Esophagus squamous epithelium (tissue), 4 donors: Measurements from ENCODE around the gene C2orf92.

Source experiments
- POLR2A ChIP-seq, 4 donors: fragments of 450-650 bp; IDR thresholded peaks; one replicate each; pipeline ENCODE4 v1.6.1; 2017; ENCODE audit warnings: antibody characterized with exemption in 4 of 4, mild to moderate bottlenecking in 4 of 4, moderate library complexity in 3 of 4
- TF ChIP-seq, protein P1 (sequence below), 6 experiments: fragments of 450-650 bp in 4 of 6; fragments of 200-600 bp in 2 of 6; sonication (generic) in 2 of 6; IDR thresholded peaks; one replicate each; pipeline ENCODE4 v1.5.1; 2016 to 2019; ENCODE audit warnings: antibody characterized with exemption in 6 of 6, mild to moderate bottlenecking in 4 of 6, moderate library complexity in 4 of 6

DNA sequence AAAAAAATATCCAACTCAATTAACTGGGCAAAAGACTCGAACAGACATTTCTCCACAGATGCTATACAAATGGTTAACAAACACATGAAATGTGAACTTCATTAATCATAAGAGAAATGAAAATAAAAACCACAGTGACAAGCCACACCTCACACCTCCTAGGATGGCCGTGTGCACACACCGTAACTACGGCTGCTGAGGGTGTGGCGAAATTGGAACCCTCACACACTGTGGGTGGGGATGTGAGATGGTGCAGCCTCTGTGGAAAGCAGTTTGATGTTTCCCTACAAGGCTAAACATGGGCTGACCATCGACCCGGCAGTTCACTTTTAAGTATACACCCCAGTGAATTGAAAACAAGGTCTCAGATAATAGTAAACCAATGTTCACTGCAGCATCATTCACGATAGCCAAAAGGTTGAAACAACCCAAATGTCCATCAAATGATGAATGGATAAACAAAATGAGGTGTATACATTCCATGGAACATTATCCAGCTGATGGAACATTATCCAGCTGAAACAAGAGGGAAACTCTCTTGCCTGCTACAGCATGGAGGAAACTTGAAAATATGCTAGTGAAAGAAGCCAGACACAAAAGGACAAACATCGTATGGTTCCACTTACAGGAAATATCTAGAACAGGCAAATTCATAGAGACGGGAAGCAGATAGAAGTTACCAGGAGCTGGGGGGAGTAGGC lies 76.1 kb downstream of the C2orf92 start:
- TF ChIP-seq, protein P1, sequence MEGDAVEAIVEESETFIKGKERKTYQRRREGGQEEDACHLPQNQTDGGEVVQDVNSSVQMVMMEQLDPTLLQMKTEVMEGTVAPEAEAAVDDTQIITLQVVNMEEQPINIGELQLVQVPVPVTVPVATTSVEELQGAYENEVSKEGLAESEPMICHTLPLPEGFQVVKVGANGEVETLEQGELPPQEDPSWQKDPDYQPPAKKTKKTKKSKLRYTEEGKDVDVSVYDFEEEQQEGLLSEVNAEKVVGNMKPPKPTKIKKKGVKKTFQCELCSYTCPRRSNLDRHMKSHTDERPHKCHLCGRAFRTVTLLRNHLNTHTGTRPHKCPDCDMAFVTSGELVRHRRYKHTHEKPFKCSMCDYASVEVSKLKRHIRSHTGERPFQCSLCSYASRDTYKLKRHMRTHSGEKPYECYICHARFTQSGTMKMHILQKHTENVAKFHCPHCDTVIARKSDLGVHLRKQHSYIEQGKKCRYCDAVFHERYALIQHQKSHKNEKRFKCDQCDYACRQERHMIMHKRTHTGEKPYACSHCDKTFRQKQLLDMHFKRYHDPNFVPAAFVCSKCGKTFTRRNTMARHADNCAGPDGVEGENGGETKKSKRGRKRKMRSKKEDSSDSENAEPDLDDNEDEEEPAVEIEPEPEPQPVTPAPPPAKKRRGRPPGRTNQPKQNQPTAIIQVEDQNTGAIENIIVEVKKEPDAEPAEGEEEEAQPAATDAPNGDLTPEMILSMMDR (IDR thresholded peaks at IDR 0.05): no peak
- no peak for TF ChIP-seq POLR2A (IDR thresholded peaks at IDR 0.05)
